Tibial artery (tissue), 4 donors: Measurements from ENCODE around the gene THSD7B.

ENCODE experiments used
- DNase-seq, 2 donors: peaks; one replicate each; pipeline ENCODE4 v3.0.0-alpha.2; 2019
- H3K27ac ChIP-seq, 2 donors: fragments of 200-600 bp; sonication (generic) in 1 of 2; 1 replicate in 1 of 2; 2 replicates in 1 of 2; pipeline ENCODE4 v1.5.1; 2018 to 2019; ENCODE audit warnings: mild to moderate bottlenecking in 1 of 2
- H3K27me3 ChIP-seq, 2 donors: fragments of 200-600 bp; sonication (generic) in 1 of 2; one replicate each; pipeline versions ENCODE4 v1.5.1 to v1.6.0; 2016 to 2019
- H3K36me3 ChIP-seq, 3 donors: fragments of 200-600 bp; sonication (generic) in 2 of 3; one replicate each; pipeline ENCODE4 v1.5.1; 2016 to 2019; ENCODE audit warnings: mild to moderate bottlenecking in 2 of 3
- H3K4me1 ChIP-seq, 4 donors: fragments of 200-600 bp; sonication (generic) in 2 of 4; 1 replicate in 3 of 4; 2 replicates in 1 of 4; pipeline ENCODE4 v1.5.1; 2016 to 2019
- H3K4me3 ChIP-seq, 2 donors: fragments of 200-600 bp; sonication (generic) in 1 of 2; 1 replicate in 1 of 2; 2 replicates in 1 of 2; pipeline ENCODE4 v1.5.1; 2018 to 2019; ENCODE audit warnings: mild to moderate bottlenecking in 2 of 2
- H3K9me3 ChIP-seq, 3 donors: fragments of 200-600 bp; sonication (generic) in 1 of 3; one replicate each; pipeline ENCODE4 v1.5.1; 2016 to 2019
- intact Hi-C: fragments of 100-400 bp; cut with DNase I; formaldehyde crosslinking; loops from one replicate; pipeline ENCODE4 v1.15.0; 2023; ENCODE audit warnings: low total_unique reads
- TF ChIP-seq, protein P1 (sequence below), 2 experiments: fragments of 200-600 bp in 1 of 2; fragments of 450-650 bp in 1 of 2; IDR thresholded peaks; one replicate each; pipeline ENCODE4 v1.5.1; 2017 to 2019; ENCODE audit warnings: antibody characterized with exemption in 2 of 2, mild to moderate bottlenecking in 1 of 2, moderate library complexity in 1 of 2

THSD7B gene

DNA sequence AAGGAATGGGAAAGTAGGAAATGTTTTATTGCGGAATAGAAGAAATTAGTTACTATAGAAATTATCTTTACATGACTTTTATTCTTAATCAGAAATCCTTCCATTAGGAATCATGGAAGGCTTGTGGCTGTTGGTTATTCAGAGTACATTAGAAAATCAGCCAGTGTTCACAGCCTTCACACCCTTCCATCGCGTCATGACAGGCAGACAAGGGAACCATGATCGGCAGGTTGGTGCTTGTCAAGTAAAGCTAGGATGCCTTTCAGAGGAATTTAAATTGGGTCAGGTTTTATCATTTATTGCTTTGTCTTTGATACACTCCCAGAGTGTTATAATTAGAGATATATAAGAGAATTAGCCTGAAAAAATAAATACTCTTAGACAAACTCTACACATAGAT, 400.6 kb downstream of the THSD7B start:
- Histone ChIP-seq H3K27me3 (no peaks in the 10 kb centered on the region), H3K27ac (no peak overlapping the region), H3K4me1 (no peaks in the 10 kb centered on the region), H3K36me3 (no peaks in the 10 kb centered on the region), H3K9me3 (no peaks in the 10 kb centered on the region), H3K4me3 (no peak overlapping the region)
- TF ChIP-seq, protein P1, sequence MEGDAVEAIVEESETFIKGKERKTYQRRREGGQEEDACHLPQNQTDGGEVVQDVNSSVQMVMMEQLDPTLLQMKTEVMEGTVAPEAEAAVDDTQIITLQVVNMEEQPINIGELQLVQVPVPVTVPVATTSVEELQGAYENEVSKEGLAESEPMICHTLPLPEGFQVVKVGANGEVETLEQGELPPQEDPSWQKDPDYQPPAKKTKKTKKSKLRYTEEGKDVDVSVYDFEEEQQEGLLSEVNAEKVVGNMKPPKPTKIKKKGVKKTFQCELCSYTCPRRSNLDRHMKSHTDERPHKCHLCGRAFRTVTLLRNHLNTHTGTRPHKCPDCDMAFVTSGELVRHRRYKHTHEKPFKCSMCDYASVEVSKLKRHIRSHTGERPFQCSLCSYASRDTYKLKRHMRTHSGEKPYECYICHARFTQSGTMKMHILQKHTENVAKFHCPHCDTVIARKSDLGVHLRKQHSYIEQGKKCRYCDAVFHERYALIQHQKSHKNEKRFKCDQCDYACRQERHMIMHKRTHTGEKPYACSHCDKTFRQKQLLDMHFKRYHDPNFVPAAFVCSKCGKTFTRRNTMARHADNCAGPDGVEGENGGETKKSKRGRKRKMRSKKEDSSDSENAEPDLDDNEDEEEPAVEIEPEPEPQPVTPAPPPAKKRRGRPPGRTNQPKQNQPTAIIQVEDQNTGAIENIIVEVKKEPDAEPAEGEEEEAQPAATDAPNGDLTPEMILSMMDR (IDR thresholded peaks at IDR 0.05), result no peak
- intact Hi-C loops, result no loop called here
- no peak for DNase-seq

DNA sequence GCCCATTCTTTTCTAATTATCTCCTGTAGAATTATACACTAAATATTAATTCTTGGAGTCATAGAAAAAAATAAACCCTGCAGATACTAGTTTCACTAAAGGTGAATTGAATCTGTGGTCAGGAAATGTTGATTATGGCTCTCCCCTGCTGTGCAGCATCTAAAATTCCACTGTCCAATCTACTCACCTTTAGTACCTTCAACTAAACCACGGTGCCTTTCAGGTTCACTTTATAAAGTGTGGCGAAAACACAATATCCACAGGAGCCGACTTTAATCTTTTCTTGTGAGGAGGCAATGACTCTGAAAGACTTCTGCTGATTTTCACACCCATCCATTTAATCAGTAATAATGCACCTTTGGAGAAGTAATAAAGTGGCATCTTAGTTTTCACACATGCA, 402.3 kb downstream of the THSD7B start:
- no peak overlapping the region for H3K4me3 ChIP-seq

DNA sequence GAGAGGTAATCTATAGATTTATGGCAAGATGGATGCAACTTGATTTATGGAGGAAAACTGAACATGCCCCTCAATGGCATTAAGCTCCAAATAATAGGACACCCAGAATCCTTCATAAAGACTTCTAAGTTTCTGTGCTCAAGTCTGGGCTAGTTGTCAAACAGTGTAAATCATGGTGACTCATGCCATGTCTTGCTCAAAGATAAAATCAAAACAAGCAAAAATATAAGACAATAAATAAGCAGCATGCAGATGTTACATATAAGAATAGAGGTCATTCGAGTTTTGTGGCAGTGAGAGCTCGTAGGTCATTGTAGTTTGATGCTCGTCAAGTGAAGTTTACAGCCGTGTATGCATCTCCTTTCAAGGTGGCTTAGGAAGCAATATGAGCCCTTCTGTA, 403.2 kb downstream of the THSD7B start:
- Histone ChIP-seq H3K9me3 (no peaks in the 10 kb centered on the region), H3K4me3 (no peak overlapping the region), H3K36me3 (no peaks in the 10 kb centered on the region), H3K4me1 (no peaks in the 10 kb centered on the region), H3K27me3 (no peaks in the 10 kb centered on the region), H3K27ac (no peak overlapping the region)
- intact Hi-C loops, result no loop called here
- TF ChIP-seq, protein P1 (IDR thresholded peaks at IDR 0.05), result no peak
- no peak for DNase-seq

More for the DNA sequence above, 402.3 kb downstream of the THSD7B start:
- no peaks in the 10 kb centered on the region for H3K36me3 ChIP-seq
- no peaks in the 10 kb centered on the region for H3K9me3 ChIP-seq
- intact Hi-C loops, result no loop called here
- H3K4me1 ChIP-seq, result no peaks in the 10 kb centered on the region
- H3K27ac ChIP-seq, result no peak overlapping the region
- no peaks in the 10 kb centered on the region for H3K27me3 ChIP-seq
- TF ChIP-seq, protein P1 (IDR thresholded peaks at IDR 0.05), result no peak
- no peak for DNase-seq

DNA sequence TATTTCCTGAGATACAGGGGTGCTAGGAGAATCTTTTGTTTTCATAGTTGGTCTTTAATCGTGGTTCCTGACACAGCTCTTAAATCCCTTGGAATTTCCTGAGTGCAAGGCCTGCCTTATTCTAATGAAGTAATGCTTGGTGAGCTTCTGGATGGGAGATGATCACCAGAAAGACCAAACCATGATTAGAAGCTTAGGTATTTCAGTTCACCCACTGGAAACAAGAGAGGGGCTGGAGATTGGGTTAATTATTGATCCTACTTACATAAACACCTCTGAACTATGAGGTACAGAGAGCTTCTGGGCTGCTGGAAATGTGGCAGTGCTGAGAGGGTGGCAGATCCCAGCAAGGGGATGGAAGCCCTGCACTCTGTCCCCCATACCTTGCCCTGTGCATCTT, 406.8 kb downstream of the THSD7B start:
- no peaks in the 10 kb centered on the region for H3K4me1 ChIP-seq
- no peak for DNase-seq
- H3K27me3 ChIP-seq, result no peaks in the 10 kb centered on the region
- H3K27ac ChIP-seq, result no peak overlapping the region
- H3K4me3 ChIP-seq, result no peak overlapping the region
- no peaks in the 10 kb centered on the region for H3K36me3 ChIP-seq
- TF ChIP-seq, protein P1 (IDR thresholded peaks at IDR 0.05), result no peak
- intact Hi-C loops, result no loop called here
- H3K9me3 ChIP-seq, result no peaks in the 10 kb centered on the region

DNA sequence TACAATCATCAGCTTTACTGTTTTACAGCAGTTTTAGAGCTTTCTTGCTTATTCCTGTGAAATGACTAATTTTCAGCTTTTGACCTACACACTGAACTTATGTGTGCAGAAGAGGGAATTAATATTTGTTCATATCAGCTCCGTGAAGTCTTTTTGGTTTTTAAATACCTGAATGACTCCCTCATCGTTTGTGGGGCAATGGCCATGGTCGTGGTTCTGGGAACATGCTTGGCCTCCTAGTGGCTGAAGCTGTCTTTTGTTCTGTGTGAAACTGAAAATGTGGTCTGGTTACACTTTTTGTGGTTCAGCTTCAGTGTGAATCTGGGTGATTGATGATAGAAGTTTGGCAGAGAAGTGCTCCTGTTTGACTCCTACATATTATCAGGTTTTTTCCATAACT, 408.1 kb downstream of the THSD7B start:
- H3K4me1 ChIP-seq, result no peaks in the 10 kb centered on the region
- H3K27ac ChIP-seq, result no peak overlapping the region
- intact Hi-C loops, result no loop called here
- no peaks in the 10 kb centered on the region for H3K36me3 ChIP-seq
- DNase-seq, result no peak
- TF ChIP-seq, protein P1 (IDR thresholded peaks at IDR 0.05), result no peak
- no peak overlapping the region for H3K4me3 ChIP-seq
- H3K27me3 ChIP-seq, result no peaks in the 10 kb centered on the region
- no peaks in the 10 kb centered on the region for H3K9me3 ChIP-seq

DNA sequence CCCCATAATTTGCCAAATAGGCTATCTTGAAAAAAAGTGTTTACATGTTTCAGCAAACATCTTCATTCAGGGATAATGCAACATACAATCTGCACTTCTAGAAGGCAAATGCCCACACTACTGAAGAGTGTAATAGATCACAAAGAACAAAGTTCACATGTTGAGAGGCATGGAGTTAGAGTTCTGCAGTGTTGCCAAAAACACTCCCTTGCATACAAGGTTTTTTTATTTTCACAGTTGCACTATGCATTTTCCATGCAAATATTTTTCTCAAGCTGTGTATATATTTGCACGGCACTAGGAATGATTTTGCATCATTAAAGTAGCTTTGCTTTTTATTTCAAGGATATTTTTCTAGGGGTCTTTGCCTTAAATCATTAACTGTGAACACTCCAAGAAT, 409.9 kb downstream of the THSD7B start:
- no peak overlapping the region for H3K27ac ChIP-seq
- H3K9me3 ChIP-seq, result no peaks in the 10 kb centered on the region
- no peaks in the 10 kb centered on the region for H3K4me1 ChIP-seq
- intact Hi-C loops, result no loop called here
- H3K4me3 ChIP-seq, result no peak overlapping the region
- H3K36me3 ChIP-seq, result no peaks in the 10 kb centered on the region
- no peaks in the 10 kb centered on the region for H3K27me3 ChIP-seq
- no peak for DNase-seq
- TF ChIP-seq, protein P1 (IDR thresholded peaks at IDR 0.05), result no peak
